Measurements from ENCODE around the gene PGR.

The PGR gene

DNA sequence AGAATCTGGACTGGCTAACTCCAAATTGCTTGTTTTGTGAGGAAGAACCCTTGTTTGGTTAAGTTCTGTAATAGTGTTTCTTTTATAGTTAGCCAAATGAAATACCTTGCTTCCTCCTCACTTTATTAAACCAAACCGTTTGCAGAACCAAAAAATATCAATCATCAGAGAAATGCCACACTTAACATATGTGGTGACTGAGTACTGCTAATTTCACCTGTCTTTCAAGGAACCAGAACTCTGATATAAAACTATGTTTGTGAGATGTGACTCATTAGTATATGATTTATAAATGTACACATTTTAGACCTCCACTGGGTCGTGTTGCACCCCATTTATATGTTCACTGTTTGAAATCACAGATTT lies 119.9 kb downstream of the PGR start:
- DNase-seq (ENCODE audit: low read depth in 2 of 2), result no peak

DNA sequence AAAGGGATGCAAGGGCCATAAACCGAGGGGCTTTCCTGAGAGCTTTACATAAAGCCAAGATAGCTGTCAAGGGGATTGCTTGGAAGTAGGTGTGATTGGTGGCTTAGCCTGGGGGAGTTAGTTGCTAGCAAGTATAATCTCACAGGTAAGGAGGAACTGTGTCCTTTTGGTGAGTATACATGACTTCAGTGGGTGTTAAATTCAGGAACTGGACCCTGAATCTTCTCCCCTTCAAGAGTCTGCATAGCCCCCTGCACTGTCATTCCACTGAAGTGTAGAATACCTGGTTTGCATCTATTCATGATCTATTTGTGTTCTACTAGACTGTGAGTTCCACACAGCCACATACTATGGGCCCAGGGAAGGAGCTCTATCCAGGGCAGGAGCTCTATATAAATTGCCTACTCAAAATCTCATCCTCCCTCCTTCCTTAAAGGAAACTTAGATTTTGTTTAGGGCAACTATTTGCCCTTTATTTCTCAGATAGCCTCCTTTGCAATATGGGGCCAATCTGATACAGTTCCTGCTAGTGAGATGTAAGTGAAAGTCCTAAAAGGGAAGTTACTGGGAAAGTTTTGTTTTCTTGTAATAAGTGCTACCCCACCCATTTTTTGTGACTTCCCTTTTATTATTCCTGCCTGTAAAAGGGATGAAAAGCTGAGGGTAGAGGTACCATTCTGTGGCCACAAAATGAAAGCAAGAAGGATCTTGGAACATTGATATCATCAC lies 120.5 kb downstream of the PGR start:
- DNase-seq (ENCODE audit: low read depth in 2 of 2), result no peak

DNA sequence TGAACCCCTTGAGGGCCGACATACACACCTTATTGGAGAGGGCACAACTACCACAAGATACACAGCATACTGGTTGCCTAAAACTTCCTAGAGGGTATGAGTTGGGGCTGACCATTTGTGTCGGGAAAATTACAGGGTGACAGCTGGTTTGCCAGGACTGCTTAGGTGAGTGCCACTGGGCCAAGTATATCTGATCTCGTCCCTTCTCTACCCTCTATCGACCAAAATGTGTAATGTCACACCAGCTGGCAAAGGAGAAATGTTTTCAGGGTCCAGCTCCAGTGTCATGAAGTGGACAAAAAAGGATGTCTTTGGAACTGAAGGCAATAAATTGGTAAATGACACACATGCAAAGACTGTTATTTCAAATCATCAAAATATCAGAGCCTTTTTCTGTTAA lies 126.1 kb downstream of the PGR start:
- DNase-seq (ENCODE audit: low read depth in 2 of 2), result no peak

DNA sequence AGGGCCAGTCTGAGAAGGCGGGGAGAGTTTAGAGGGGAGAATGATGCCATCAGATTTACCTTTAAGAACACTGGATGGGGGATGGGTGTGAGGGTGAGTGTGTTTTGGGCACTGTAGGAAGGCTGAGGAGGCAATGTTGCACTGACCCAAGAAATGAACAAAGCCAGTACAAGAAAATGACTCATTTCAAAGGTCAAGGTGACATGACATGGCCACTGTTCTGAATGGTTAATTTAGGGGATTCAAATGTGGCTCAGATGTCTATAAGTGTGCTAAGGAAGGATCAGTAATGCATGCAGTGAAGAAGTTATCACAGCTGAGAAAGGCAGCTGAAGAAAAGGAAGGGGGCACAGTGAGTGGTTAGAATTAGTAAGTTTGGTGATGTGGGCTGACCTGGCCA lies 129.9 kb downstream of the PGR start:
- no peak for DNase-seq (ENCODE audit: low read depth in 2 of 2)

DNA sequence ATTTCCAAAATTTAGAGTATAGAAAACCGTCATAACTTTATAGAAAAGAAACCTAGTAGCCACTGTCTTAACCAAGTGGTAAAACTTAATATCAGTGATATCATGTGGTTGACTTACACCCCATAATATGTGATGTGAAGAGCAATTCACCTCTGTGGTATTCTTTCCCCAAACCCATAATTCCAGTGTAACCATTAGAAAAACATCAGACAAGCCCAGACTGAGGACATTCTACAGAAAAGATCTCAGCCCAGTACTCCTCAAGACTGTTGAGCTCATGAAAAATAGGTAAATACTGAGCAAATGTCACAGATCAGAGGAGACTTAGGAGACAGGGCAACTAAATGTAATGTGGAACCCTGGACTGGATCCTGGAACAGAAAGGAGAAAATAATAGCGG lies 134.6 kb downstream of the PGR start:
- DNase-seq (ENCODE audit: low read depth in 2 of 2), result no peak

DNA sequence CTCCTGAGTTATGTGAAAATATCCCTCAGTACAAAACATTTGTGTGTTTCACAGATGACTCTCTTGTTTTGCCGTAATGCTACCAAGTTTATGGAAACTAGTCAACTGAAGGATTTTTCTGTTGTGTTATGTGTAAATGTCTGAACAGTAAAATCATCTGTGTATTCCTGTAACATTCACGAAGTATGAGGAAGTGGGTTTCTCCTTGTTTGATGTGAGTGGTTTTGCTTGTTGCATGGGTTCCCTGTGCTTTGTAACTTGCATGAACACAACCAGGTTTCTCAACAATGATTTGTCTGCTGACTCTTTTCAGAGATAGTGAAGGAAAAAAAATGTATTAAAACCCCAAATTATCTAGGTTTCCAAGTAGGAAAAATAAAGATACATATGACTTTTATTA lies 138.1 kb downstream of the PGR start:
- DNase-seq (ENCODE audit: low read depth in 2 of 2), result no peak

DNA sequence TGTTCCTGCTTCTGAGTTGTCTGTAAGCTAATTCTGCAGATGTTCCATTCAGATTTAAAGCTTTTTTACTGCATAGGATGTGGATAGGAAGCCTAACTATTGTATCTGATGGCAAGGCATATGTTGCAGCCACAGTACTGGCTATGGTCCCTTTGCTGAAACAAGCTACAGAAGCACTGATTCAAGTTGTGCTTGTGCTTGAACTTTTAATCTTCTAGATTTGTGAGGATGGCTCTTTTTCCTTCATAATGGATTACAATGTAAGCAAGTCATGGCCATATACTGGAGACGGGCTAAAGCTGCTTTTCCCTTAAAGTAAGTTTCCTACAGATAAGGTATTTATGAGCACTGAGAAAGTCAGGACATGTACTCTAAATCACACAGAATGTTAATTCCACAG lies 138.7 kb downstream of the PGR start:
- no peak for DNase-seq (ENCODE audit: low read depth in 2 of 2)

DNA sequence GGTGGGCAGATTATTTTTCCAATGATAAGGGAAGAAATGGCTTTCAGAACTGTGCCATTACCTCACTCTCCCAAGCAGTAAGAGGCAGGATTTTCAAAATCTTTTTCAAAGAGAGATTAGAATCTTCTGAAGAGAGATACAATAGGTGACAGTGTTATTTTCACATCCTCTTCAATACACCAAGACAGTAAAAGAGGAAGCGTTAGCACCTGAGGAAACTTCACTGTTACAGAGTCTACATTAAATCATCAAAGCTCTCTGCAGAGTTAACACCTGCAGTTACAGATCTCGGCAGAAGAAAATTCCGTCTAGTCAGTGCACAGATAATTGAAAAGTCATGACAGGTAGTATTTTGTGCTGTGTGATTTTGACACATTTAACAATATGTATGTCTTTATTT lies 144.9 kb downstream of the PGR start:
- DNase-seq (ENCODE audit: low read depth in 2 of 2), result no peak

DNA sequence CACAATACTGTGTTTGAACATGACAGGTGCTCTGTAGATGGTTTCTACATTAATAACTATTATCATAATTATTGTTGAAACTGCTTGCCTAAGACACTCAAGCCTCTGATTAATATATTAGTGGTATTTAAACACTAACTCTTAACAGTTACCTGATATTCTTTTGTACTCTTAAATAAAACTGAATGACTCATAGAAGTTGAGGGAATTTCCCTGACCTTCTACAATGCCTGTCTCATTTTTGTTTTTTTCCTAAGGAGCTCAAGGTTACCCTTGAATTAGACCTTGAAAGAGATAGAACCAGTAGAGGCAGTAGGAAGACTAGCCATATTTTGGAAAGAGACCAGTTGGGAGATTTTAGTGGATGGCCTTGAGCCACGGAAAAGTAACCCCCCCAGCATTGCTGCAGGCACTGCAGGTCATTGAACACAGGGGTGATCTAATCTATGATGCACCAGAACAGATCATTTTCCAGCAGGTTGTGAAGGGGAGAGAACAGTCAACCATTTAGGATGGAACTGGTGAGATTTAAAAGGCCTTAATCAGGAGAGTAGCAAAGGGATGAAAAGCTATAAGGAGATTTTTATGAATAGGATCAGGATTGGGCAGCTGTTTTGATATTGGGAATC lies 148.3 kb downstream of the PGR start:
- no peak for DNase-seq (ENCODE audit: low read depth in 2 of 2)

DNA sequence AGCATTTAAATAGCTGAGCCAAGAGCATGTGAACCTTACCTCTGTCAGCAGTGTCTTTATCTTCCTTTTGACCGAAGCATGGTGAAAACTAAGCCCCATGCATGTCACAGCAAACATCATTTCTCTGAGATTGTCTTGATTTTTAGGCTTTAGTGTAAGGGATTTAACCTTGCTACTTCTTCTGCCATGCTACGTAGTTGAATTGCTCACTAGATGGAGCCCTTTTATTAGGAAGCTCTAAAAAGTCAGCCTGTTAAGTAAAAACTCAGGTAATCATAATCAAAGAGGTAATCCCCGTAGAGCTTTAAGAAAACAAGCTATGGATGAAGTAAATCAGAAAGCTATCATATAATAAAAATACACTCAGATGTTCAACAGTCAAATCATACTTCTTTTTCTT lies 149.5 kb downstream of the PGR start:
- no peak for DNase-seq (ENCODE audit: low read depth in 2 of 2)
